Transverse colon (tissue), 4 donors: Measurements from ENCODE around the gene PTBP1. TPM values are rescaled to one million over a fixed set of nuclear protein-coding genes. Genes with fewer than 3 reads are reported as not detected.

ENCODE experiments used
- DNase-seq: peaks from one replicate; pipeline ENCODE4 v3.0.0-alpha.2; 2019
- H3K27ac ChIP-seq, 4 donors: fragments of 200-600 bp; sonication (generic); 2 replicates each; pipeline ENCODE4 v1.5.1; 2016 to 2018; ENCODE audit warnings: inconsistent platforms in 4 of 4
- H3K27me3 ChIP-seq: fragments of 200-600 bp; sonication (generic); 2 replicates; pipeline ENCODE4 v1.5.1; 2017; ENCODE audit warnings: inconsistent platforms
- H3K36me3 ChIP-seq, 4 donors: fragments of 200-600 bp; sonication (generic); 2 replicates each; pipeline ENCODE4 v1.5.1; 2017 to 2019; ENCODE audit warnings: inconsistent platforms in 4 of 4
- H3K4me1 ChIP-seq, 4 donors: fragments of 200-600 bp; sonication (generic); 2 replicates each; pipeline ENCODE4 v1.5.1; 2017 to 2020; ENCODE audit warnings: inconsistent platforms in 4 of 4
- H3K4me3 ChIP-seq, 4 donors: fragments of 200-600 bp; sonication (generic); 1 replicate in 1 of 4; 2 replicates in 3 of 4; pipeline versions ENCODE4 v1.5.1 to v1.6.1; 2017 to 2019; ENCODE audit warnings: inconsistent platforms in 4 of 4
- H3K9me3 ChIP-seq, 2 donors: fragments of 200-600 bp; sonication (generic); 2 replicates each; pipeline ENCODE4 v1.5.1; 2017 to 2019; ENCODE audit warnings: inconsistent platforms in 2 of 2
- CTCF ChIP-seq, 5 experiments: fragments of 200-600 bp in 3 of 5; fragments of 450-650 bp in 2 of 5; sonication (generic) in 3 of 5; IDR thresholded peaks; 1 replicate in 2 of 5; 2 replicates in 3 of 5; pipeline ENCODE4 v1.5.1; 2016 to 2017; ENCODE audit warnings: antibody characterized with exemption in 5 of 5, inconsistent platforms in 3 of 5, mild to moderate bottlenecking in 2 of 5, moderate library complexity in 1 of 5
- EP300 ChIP-seq: sonication (generic); formaldehyde crosslinking; IDR thresholded peaks from one replicate; pipeline ENCODE4 v1.6.1; 2017; ENCODE audit warnings: antibody characterized with exemption, low read depth
- POLR2A ChIP-seq: fragments of 450-650 bp; IDR thresholded peaks from one replicate; pipeline ENCODE4 v1.6.1; 2016; ENCODE audit warnings: antibody characterized with exemption, mild to moderate bottlenecking, moderate library complexity
- POLR2AphosphoS5 ChIP-seq, 3 donors: sonication (generic); formaldehyde crosslinking; IDR thresholded peaks; one replicate each; pipeline ENCODE4 v1.6.1; 2016; ENCODE audit warnings: antibody characterized with exemption in 3 of 3
- WGBS, 2 donors: methylation state at CpG; one replicate each; pipeline ENCODE4 v1.1.5; 2018; ENCODE audit warnings: low coverage in 1 of 2; 5-methylcytosine and 5-hydroxymethylcytosine counted together
- in situ Hi-C, 4 donors: fragments of 200-750 bp; cut with MboI; loops; one replicate each; pipeline versions ENCODE4 v1.15.0 to v1.15.1; 2017; ENCODE audit warnings: low sequenced_read_pairs in 3 of 4, low pct_ligation_motif_present in 1 of 4, low pct_unique_long_range_greater_than_20kb in 1 of 4
- intact Hi-C: fragments of 100-400 bp; cut with DNase I; formaldehyde crosslinking; loops from one replicate; pipeline ENCODE4 v1.15.1; 2023; ENCODE audit warnings: low total_unique reads
- total RNA-seq, 4 donors: library from RNA; depleted of rRNA; stranded (reverse); fragments of >200 nt; gene quantifications; one replicate each; pipeline ENCODE4 v1.1.0, GENCODE V29; 2016

Gene PTBP1
- total RNA-seq, 4 donors from 2014 or later, result 145 to 258 (median 194) TPM

- WGBS, 2 donors, result 7 to 29% methylated on average over 6 to 29 of the region's 29 CpGs
- in situ Hi-C loops, result no loop called here
- Histone ChIP-seq H3K27ac (peak overlapping the region in 3 of 4 donors; percentile 8 to 23 (median 11)), H3K4me3 (peak overlapping the region in 1 of 4 donors; percentile 4), H3K27me3 (peaks cover 46% of the 10 kb centered on the region), H3K36me3 (no peaks in the 10 kb centered on the region), H3K9me3 (no peaks in the 10 kb centered on the region), H3K4me1 (peaks cover 0 to 14% (median 6%) of the 10 kb centered on the region in 4 donors)
- TF ChIP-seq EP300 (no peak), CTCF (IDR thresholded peaks at IDR 0.05) (no peak), POLR2AphosphoS5 (IDR thresholded peaks at IDR 0.05) (no peak), POLR2A (no peak)
- intact Hi-C loops, result no loop called here
- no peak for DNase-seq
These were observed 14.9 kb upstream of the PTBP1 start for GRCh38 chr19:782185-782877.

DNA sequence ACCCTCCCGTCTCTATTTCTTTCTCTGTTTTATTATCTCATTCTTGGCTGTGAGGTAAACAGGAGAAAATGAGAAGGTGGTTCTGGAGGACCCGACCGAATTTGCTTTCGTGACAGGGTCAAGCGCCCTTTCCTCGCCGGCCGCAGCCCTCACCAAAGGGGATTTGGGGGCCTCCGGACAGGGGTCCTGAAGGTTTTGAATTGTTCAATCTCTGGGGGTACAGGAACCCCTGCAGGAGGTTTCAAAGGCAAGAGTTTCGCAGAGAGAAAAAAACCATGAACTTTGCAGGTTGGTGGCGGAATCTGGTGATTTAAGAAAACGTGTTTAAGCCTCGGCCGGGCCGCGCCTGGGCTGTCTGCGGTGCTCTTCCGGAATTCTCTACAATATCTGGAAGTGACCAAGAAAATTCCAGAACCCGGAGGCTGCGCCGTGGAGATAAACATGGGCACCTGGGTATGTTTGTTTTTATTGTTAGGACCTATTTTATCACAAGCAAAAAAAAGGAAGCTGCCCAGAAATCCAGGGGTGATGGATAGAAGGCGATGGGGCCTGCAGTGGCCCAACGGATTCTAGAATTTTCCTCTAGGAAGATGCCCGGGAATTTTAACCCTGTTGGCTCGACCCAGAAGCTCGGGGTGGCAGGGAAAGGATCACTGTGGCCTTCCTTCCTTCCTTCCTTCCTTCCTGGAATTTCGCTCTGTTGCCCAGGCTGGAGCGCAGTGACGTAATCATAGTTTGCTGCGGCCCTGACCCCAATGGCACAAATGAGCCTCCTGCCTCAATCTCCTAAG lies 14.2 kb upstream of the PTBP1 start:
- no peak for TF ChIP-seq POLR2AphosphoS5 (IDR thresholded peaks at IDR 0.05)
- TF ChIP-seq EP300, result no peak
- no peak for TF ChIP-seq CTCF (IDR thresholded peaks at IDR 0.05)
- peak overlapping the region in 1 of 4 donors; percentile 4 for H3K4me3 ChIP-seq
- H3K36me3 ChIP-seq, result no peaks in the 10 kb centered on the region
- 53 to 54% methylated on average over 8 to 30 of the region's 30 CpGs for WGBS, 2 donors
- in situ Hi-C loops, result no loop called here
- H3K4me1 ChIP-seq, result peaks cover 0 to 14% (median 6%) of the 10 kb centered on the region in 4 donors
- no peaks in the 10 kb centered on the region for H3K9me3 ChIP-seq
- peak overlapping the region in 3 of 4 donors; percentile 8 to 23 (median 11) for H3K27ac ChIP-seq
- peaks cover 46% of the 10 kb centered on the region for H3K27me3 ChIP-seq
- intact Hi-C loops, result no loop called here
- DNase-seq, result no peak

DNA sequence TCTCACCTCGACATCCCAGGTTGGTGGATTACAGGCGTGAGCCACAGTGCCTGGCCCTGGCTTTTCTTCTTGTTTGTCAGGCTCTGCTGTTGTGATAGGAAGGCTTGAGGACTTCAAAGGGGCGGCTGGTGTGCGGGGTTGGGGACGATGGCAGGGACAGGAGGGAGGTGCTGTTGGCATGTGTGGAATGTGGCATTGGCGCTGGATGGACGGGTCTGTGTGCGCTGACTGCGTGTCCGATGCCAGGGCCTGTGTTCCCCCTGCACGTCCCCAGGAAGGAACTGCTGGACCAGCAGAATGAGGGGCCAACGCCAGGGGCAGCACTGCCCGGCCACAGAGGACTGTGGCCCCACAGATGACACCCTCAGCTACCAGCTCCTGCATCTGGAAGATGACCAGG lies 12.7 kb upstream of the PTBP1 start:
- no peaks in the 10 kb centered on the region for H3K36me3 ChIP-seq
- H3K9me3 ChIP-seq, result no peaks in the 10 kb centered on the region
- intact Hi-C loops (no loop called here), in situ Hi-C loops (no loop called here)
- DNase-seq, result no peak
- no peak overlapping the region for H3K27ac ChIP-seq
- 50 to 71% methylated on average over 2 to 13 of the region's 13 CpGs for WGBS, 2 donors
- peaks cover 35% of the 10 kb centered on the region for H3K27me3 ChIP-seq
- H3K4me3 ChIP-seq, result no peak overlapping the region
- H3K4me1 ChIP-seq, result peaks cover 0 to 21% (median 9%) of the 10 kb centered on the region in 4 donors
- TF ChIP-seq POLR2A (no peak), CTCF (IDR thresholded peaks at IDR 0.05) (no peak), EP300 (no peak), POLR2AphosphoS5 (IDR thresholded peaks at IDR 0.05) (no peak)

- WGBS, 2 donors, result 86% methylated on average over 16 of the region's 16 CpGs; no CpG with 5 or more reads in 1 of the 2 donors
- Histone ChIP-seq H3K4me1 (peaks cover 0 to 15% (median 6%) of the 10 kb centered on the region in 4 donors), H3K9me3 (no peaks in the 10 kb centered on the region), H3K4me3 (no peak overlapping the region), H3K36me3 (no peaks in the 10 kb centered on the region), H3K27me3 (peaks cover 9% of the 10 kb centered on the region), H3K27ac (no peak overlapping the region)
- in situ Hi-C loops (no loop called here), intact Hi-C loops (no loop called here)
- no peak for DNase-seq
- TF ChIP-seq POLR2A, result no peak
- no peak for TF ChIP-seq CTCF (IDR thresholded peaks at IDR 0.05)
- no peak for TF ChIP-seq EP300
- no peak for TF ChIP-seq POLR2AphosphoS5 (IDR thresholded peaks at IDR 0.05)
These were observed 9.7 kb upstream of the PTBP1 start for GRCh38 chr19:787536-787935.
